Measurements from ENCODE around the gene HDAC3. TPM values are rescaled to one million over a fixed set of nuclear protein-coding genes. Genes with fewer than 3 reads are reported as not detected.

Gene HDAC3
- total RNA-seq, 4 donors from 2014 or later, result 44.2 to 62.7 (median 54.6) TPM

DNA sequence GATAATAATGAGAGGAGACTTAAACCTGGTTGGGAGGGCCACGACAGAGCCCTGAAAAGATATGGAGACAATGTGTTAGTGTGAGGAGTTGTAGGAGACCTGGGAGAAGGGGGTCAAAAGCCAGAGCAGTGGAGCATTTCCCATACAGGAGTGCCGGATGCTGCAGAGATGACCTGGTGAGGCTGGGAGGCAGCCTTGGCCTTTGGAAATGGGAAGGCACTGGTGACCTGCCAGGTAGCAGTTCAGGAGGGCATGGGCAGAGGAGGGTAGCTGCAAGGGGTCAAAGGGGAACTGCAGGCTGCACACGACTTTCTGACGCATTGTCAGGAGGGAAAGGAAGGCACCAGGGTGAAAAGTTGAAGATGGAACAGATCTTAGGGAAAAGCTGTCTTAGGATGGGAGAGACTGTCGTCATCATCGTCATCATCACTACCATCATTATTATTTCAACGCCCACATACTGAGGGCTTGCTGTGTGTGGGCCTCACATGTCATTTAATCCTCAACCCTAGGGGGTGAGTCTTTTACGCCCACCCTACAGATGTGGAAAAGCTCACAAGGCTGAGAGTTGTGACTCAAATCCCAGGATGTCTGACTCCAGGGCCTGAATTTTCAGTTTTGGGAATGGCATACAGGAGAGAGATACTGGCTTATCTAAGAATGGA, 32.1 kb upstream of the HDAC3 start:
- intact Hi-C loops (cut with DNase I), result no loop called here
- Histone ChIP-seq H3K4me3 (replicated peaks in 1 of 3) (no peak overlapping the region), H3K4me1 (peaks cover 0 to 9% of the 10 kb centered on the region in 2 donors), H3K9me3 (no peaks in the 10 kb centered on the region), H3K27ac (no peak overlapping the region), H3K36me3 (no peaks in the 10 kb centered on the region), H3K27me3 (no peaks in the 10 kb centered on the region)
- TF ChIP-seq POLR2A (IDR thresholded peaks at IDR 0.05), result no peak
- TF ChIP-seq, protein P1, sequence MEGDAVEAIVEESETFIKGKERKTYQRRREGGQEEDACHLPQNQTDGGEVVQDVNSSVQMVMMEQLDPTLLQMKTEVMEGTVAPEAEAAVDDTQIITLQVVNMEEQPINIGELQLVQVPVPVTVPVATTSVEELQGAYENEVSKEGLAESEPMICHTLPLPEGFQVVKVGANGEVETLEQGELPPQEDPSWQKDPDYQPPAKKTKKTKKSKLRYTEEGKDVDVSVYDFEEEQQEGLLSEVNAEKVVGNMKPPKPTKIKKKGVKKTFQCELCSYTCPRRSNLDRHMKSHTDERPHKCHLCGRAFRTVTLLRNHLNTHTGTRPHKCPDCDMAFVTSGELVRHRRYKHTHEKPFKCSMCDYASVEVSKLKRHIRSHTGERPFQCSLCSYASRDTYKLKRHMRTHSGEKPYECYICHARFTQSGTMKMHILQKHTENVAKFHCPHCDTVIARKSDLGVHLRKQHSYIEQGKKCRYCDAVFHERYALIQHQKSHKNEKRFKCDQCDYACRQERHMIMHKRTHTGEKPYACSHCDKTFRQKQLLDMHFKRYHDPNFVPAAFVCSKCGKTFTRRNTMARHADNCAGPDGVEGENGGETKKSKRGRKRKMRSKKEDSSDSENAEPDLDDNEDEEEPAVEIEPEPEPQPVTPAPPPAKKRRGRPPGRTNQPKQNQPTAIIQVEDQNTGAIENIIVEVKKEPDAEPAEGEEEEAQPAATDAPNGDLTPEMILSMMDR (IDR thresholded peaks at IDR 0.05), result no peak
- WGBS, 2 donors, result 83 to 85% methylated on average over 8 of the region's 8 CpGs
- DNase-seq, result no peak

DNA sequence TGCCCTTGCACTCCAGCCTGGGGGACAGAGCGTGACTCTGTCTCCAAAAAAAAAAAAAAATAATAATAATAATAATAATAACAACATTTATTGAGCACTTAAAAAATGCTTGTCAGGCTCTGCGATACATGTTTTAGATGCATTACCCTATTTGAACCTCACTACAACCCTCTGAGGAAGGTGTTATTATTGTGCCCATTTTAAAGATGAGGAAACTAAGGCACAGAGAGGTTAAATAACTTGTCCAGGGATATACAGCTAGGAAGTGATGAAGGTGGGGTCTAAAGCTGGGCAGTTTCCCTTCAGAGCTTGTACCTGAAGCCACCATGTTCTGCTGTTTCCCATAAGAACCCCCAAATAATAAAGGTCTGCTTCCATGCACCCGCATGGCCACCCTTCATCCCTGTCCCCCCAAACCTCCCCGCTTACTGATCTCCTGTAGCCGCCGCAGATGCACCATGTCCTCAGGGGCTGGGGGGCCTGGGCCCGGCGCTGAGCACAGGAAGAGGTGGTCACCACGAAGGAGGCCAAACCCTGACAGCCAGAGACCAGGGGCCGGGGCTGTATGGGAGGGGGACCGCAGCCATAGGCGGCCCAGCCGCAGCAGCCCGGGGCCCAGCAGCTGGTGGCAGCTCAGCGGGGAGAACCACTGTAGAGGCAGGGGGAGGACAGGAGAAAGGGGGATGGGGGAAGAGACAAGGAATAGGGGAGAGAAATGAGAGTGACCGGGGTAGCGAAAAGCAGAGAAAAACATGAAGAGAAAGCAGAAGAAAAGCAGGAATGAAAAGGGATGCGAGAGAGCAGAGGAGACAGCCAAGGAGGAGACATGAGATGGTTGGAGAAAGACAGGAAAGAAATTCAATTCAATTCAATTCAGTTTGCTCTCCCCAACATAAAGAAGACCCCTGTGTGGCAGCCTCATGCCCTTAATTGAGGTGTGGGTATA, 29.6 kb upstream of the HDAC3 start:
- intact Hi-C loops (cut with DNase I), result no loop called here
- H3K36me3 ChIP-seq, result no peaks in the 10 kb centered on the region
- no peak overlapping the region for H3K4me3 ChIP-seq (replicated peaks in 1 of 3)
- no peaks in the 10 kb centered on the region for H3K9me3 ChIP-seq
- no peaks in the 10 kb centered on the region for H3K4me1 ChIP-seq
- 86 to 89% methylated on average over 18 of the region's 18 CpGs for WGBS, 2 donors
- no peak for DNase-seq
- no peaks in the 10 kb centered on the region for H3K27me3 ChIP-seq
- H3K27ac ChIP-seq, result no peak overlapping the region
- TF ChIP-seq, protein P1 (IDR thresholded peaks at IDR 0.05), result no peak
- no peak for TF ChIP-seq POLR2A (IDR thresholded peaks at IDR 0.05)

DNA sequence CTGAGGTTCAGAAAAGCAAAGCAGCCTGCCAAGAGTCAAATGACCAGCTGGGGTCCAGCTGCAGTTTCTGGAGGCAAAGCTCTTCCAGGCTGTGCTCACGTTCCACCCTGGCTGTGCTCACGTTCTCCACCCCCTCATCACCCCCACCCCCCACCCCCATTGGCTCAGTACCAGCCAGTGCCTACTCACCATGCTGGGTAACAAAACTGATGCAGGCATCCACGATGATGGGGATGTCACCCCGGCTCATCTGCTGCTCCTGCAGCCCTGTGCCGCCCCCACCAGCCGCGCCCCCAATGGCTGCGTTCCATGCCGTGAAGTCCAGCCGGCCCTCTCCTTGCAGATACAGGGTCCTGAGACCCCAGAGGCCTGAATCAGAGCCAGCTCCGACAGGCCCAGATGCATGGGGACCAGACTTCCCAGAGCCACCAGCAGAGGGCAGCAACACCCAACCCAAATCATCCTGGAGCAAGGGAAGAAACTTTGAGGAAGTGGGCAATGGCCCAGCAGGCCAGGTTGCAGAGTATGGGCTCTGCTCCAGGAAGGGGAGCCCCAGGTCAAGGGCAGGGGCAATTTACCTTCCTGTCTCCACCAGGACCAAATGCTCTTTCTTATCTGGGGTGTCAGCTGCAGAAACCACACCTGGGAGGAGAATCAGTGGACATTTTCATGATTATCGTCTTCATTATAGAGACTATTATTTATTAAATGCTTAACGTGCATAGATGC, 28.2 kb upstream of the HDAC3 start:
- Histone ChIP-seq H3K4me3 (replicated peaks in 1 of 3) (no peak overlapping the region), H3K4me1 (no peaks in the 10 kb centered on the region), H3K27ac (no peak overlapping the region), H3K36me3 (no peaks in the 10 kb centered on the region), H3K9me3 (no peaks in the 10 kb centered on the region), H3K27me3 (no peaks in the 10 kb centered on the region)
- peak; percentile 77 to 79 for DNase-seq
- intact Hi-C loops (cut with DNase I), result no loop called here
- no peak for TF ChIP-seq POLR2A (IDR thresholded peaks at IDR 0.05)
- TF ChIP-seq, protein P1 (IDR thresholded peaks at IDR 0.05), result peak; percentile 65 to 91 (median 77)
- WGBS, 2 donors, result 34 to 38% methylated on average over 7 to 12 of the region's 13 CpGs

DNA sequence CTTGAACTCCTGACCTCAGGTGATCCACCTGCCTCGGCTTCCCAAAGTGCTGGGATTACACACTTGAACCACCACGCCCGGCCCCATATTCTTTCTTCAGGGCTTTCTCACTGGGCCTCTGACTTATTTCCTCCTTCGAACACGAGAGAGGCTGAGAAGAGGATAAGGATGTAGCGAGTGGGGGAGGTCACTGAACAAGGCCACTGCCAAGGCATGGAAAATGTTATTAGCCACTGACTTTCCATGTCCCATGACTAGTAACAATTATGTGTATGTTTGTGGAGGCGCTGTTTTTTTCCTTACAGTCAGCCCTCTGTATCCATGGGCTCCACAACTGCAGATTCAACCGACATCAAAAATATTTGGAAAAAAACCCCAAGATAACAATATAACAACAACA, 26.9 kb upstream of the HDAC3 start:
- DNase-seq, result no peak
- Histone ChIP-seq H3K4me1 (no peaks in the 10 kb centered on the region), H3K9me3 (no peaks in the 10 kb centered on the region), H3K4me3 (replicated peaks in 1 of 3) (no peak overlapping the region), H3K27me3 (no peaks in the 10 kb centered on the region), H3K36me3 (no peaks in the 10 kb centered on the region), H3K27ac (no peak overlapping the region)
- intact Hi-C loops (cut with DNase I), result no loop called here
- WGBS, 2 donors, result 84 to 87% methylated on average over 8 of the region's 8 CpGs
- TF ChIP-seq, protein P1 (IDR thresholded peaks at IDR 0.05), result no peak
- TF ChIP-seq POLR2A (IDR thresholded peaks at IDR 0.05), result no peak

Measured in thyroid gland (tissue), 4 donors.